Measurements from ENCODE around the gene RHOBTB3.

GRCh38 chr5:95726811-95727763, 4.0 kb upstream of the RHOBTB3 start:
- TF ChIP-seq CTCF (IDR thresholded peaks at IDR 0.05) (no peak), POLR2A (IDR thresholded peaks at IDR 0.05) (no peak)
